ENCODE results near the gene ELOVL7.

DNA sequence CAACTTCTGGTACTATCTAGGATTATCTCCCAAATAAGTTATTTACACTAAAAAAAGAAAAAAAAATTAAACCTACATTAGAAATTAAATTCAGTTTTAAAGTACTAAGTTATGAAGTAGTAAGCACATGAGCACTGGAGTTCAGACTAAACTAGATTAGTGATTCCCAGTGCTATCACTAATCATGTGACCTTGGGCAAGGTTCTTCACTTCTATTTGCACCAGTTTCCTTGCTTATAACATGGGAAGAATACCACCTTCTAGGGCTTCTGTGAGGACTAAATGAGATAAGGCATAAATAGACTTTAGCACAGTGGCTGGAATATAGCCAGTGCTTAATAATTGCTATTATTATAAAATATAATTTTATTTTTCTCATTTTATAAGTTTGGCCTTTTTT, 10.5 kb downstream of the ELOVL7 start:
- no peak for TF ChIP-seq POLR2A (IDR thresholded peaks at IDR 0.05)
- TF ChIP-seq CTCF (IDR thresholded peaks at IDR 0.05 in 8 of 11, conservative IDR thresholded peaks at IDR 0.05 in 3 of 11), result no peak
